Activated CD4-positive, CD25-positive, alpha-beta regulatory T cell (primary cell): ENCODE results near the gene VPS13D.
"Not testable (repeated sequence)": the region's sequence is repeated elsewhere in the genome, so short reads cannot be mapped to it uniquely, and the experiment has no call there.

Experiments used
- DNase-seq, 4 experiments: peaks; one replicate each; lab custom pipeline; 2025; lab: John Stamatoyannopoulos, UW

VPS13D gene

GRCh38 chr1:12452262-12452661 is 222.4 kb downstream of the VPS13D start:
- DNase-seq: no peak

- DNase-seq: peak in 1 of 4 experiments; percentile 24
These were observed 223.8 kb downstream of the VPS13D start for GRCh38 chr1:12453400-12454343.

GRCh38 chr1:12454406-12455391 is 224.9 kb downstream of the VPS13D start:
- no peak for DNase-seq

- not testable (repeated sequence) for DNase-seq
These were observed 226.3 kb downstream of the VPS13D start for GRCh38 chr1:12456081-12456480.

- no peak for DNase-seq
These were observed 227.1 kb downstream of the VPS13D start for GRCh38 chr1:12456979-12457378.

- no peak for DNase-seq
These were observed 227.9 kb downstream of the VPS13D start for GRCh38 chr1:12457771-12458170.

GRCh38 chr1:12458571-12458970 is 228.7 kb downstream of the VPS13D start:
- no peak for DNase-seq

GRCh38 chr1:12460121-12460520 is 230.3 kb downstream of the VPS13D start:
- DNase-seq: no peak

GRCh38 chr1:12460911-12461621 is 231.2 kb downstream of the VPS13D start:
- no peak for DNase-seq

- no peak for DNase-seq
These were observed 231.9 kb downstream of the VPS13D start for GRCh38 chr1:12461754-12462153.

- no peak for DNase-seq
These were observed 232.8 kb downstream of the VPS13D start for GRCh38 chr1:12462586-12462985.

- no peak for DNase-seq
These were observed 234.2 kb downstream of the VPS13D start for GRCh38 chr1:12464045-12464461.

- no peak for DNase-seq
These were observed 234.8 kb downstream of the VPS13D start for GRCh38 chr1:12464598-12465056.

- DNase-seq: no peak
These were observed 235.3 kb downstream of the VPS13D start for GRCh38 chr1:12465126-12465525.

GRCh38 chr1:12466816-12467215 is 237.0 kb downstream of the VPS13D start:
- no peak for DNase-seq

- DNase-seq: no peak
These were observed 237.9 kb downstream of the VPS13D start for GRCh38 chr1:12467570-12468286.

- no peak for DNase-seq
These were observed 238.5 kb downstream of the VPS13D start for GRCh38 chr1:12468323-12468722.

- DNase-seq: no peak
These were observed 239.7 kb downstream of the VPS13D start for GRCh38 chr1:12469493-12469892.

- no peak for DNase-seq
These were observed 240.2 kb downstream of the VPS13D start for GRCh38 chr1:12469990-12470389.

- not testable (repeated sequence) for DNase-seq
These were observed 241.1 kb downstream of the VPS13D start for GRCh38 chr1:12470916-12471315.
